Measurements from ENCODE around the gene C3orf85. TPM values are rescaled to one million over a fixed set of nuclear protein-coding genes. Genes with fewer than 3 reads are reported as not detected.

The C3orf85 gene
- total and polyA plus RNA-seq, 7 donors = 5.1 to 36.5 (median 18.6) TPM; not detected in 4

- Histone ChIP-seq H3K9me3 (no peaks in the 10 kb centered on the region), H3K27me3 (no peaks in the 10 kb centered on the region), H3K4me1 (no peaks in the 10 kb centered on the region), H3K4me3 (no peak overlapping the region), H3K27ac (no peak overlapping the region), H3K36me3 (no peaks in the 10 kb centered on the region)
- WGBS, 2 donors = 96 to 98% methylated on average over 1 of the region's 1 CpG
- no peak for TF ChIP-seq EP300 (IDR thresholded peaks at IDR 0.05)
- no peak for TF ChIP-seq POLR2AphosphoS5 (IDR thresholded peaks at IDR 0.05)
- no peak for TF ChIP-seq POLR2A (IDR thresholded peaks at IDR 0.05)
- TF ChIP-seq CTCF (IDR thresholded peaks at IDR 0.05) = no peak
- DNase-seq = no peak
- intact Hi-C loops (cut with DNase I) = no loop called here
Observed at GRCh38 chr3:109095166-109095565, 41.4 kb upstream of the C3orf85 start.

GRCh38 chr3:109098079-109098644 is 38.4 kb upstream of the C3orf85 start:
- no peak for DNase-seq
- intact Hi-C loops (cut with DNase I) = no loop called here
- H3K27me3 ChIP-seq = no peaks in the 10 kb centered on the region
- TF ChIP-seq EP300 (IDR thresholded peaks at IDR 0.05) = no peak
- TF ChIP-seq POLR2A (IDR thresholded peaks at IDR 0.05) = no peak
- no peak for TF ChIP-seq CTCF (IDR thresholded peaks at IDR 0.05)
- TF ChIP-seq POLR2AphosphoS5 (IDR thresholded peaks at IDR 0.05) = no peak
- 34 to 66% methylated on average over 5 of the region's 5 CpGs for WGBS, 2 donors
- no peaks in the 10 kb centered on the region for H3K36me3 ChIP-seq
- no peaks in the 10 kb centered on the region for H3K9me3 ChIP-seq
- H3K27ac ChIP-seq = no peak overlapping the region
- no peaks in the 10 kb centered on the region for H3K4me1 ChIP-seq
- H3K4me3 ChIP-seq = no peak overlapping the region

GRCh38 chr3:109109574-109109973 is 26.9 kb upstream of the C3orf85 start:
- TF ChIP-seq POLR2AphosphoS5 (IDR thresholded peaks at IDR 0.05) = no peak
- TF ChIP-seq CTCF (IDR thresholded peaks at IDR 0.05) = no peak
- TF ChIP-seq POLR2A (IDR thresholded peaks at IDR 0.05) = no peak
- TF ChIP-seq EP300 (IDR thresholded peaks at IDR 0.05) = no peak
- Histone ChIP-seq H3K27me3 (no peaks in the 10 kb centered on the region), H3K27ac (no peak overlapping the region), H3K4me1 (no peaks in the 10 kb centered on the region), H3K4me3 (no peak overlapping the region), H3K9me3 (no peaks in the 10 kb centered on the region), H3K36me3 (no peaks in the 10 kb centered on the region)
- no peak for DNase-seq
- intact Hi-C loops (cut with DNase I) = no loop called here
- WGBS, 2 donors = 94 to 96% methylated on average over 4 of the region's 4 CpGs

- no peaks in the 10 kb centered on the region for H3K27me3 ChIP-seq
- no peak overlapping the region for H3K27ac ChIP-seq
- no peaks in the 10 kb centered on the region for H3K36me3 ChIP-seq
- no peaks in the 10 kb centered on the region for H3K9me3 ChIP-seq
- H3K4me3 ChIP-seq = no peak overlapping the region
- no peaks in the 10 kb centered on the region for H3K4me1 ChIP-seq
- TF ChIP-seq POLR2A (IDR thresholded peaks at IDR 0.05) (no peak), POLR2AphosphoS5 (IDR thresholded peaks at IDR 0.05) (no peak), EP300 (IDR thresholded peaks at IDR 0.05) (no peak), CTCF (IDR thresholded peaks at IDR 0.05) (no peak)
- no peak for DNase-seq
- 39 to 69% methylated on average over 4 of the region's 4 CpGs for WGBS, 2 donors
- intact Hi-C loops (cut with DNase I) = no loop called here
Observed at GRCh38 chr3:109112946-109113760, 23.4 kb upstream of the C3orf85 start.

All from sigmoid colon (tissue), 7 donors.